Measurements from ENCODE around the gene RAD18. TPM values are rescaled to one million over a fixed set of nuclear protein-coding genes. Genes with fewer than 3 reads are reported as not detected.

Gene RAD18
- total and polyA plus RNA-seq, 9 of the 15 experiments (the other 6 are each of a cell fraction or from before 2014, with no cell fraction given): 19.2 to 49.4 (median 34.4) TPM

DNA sequence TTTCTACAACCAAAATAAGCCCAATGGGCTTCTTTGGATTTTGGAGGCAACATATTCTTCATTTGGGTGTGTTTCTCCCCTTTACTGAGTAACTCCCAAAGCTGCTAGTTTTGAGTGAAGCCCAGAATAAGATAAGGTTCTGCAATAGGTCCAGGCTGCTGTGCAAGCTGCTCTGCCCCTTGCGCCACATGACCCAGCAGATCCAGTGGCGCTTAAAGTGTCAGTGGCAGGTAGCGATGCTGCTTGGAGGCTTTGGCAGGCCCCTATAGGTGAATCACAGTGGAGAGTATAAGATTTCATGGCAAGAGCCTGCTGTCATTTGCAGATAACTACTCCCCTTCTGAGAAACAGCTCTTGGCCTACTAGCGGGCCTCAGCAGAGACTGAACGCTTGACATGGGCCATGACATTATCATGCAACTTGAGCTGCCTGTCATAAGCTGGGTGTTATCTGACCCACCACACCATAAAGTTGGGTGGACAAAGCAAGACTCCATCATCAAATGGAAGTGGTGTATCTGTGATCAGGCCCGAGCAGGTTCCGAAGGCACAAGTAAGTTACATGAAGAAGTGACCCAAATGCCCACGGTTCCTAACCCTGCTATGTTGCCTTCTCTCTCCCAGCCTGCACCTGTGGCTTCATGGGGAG is 105.4 kb downstream of the RAD18 start (continued):
- peak; percentile 26; the same call in 1 of the 2 replicates for TF ChIP-seq ZBTB33 (CRISPR knock-in tag; IDR thresholded peaks at IDR 0.05)
- TF ChIP-seq RNF219 (CRISPR knock-in tag; IDR thresholded peaks at IDR 0.05): no peak
- no peak for TF ChIP-seq WHSC1 (IDR thresholded peaks at IDR 0.05; ENCODE audit: low read length)
- no peak for TF ChIP-seq ZNF589 (CRISPR knock-in tag; IDR thresholded peaks at IDR 0.05; ENCODE audit: low read depth)
- TF ChIP-seq, protein P1, sequence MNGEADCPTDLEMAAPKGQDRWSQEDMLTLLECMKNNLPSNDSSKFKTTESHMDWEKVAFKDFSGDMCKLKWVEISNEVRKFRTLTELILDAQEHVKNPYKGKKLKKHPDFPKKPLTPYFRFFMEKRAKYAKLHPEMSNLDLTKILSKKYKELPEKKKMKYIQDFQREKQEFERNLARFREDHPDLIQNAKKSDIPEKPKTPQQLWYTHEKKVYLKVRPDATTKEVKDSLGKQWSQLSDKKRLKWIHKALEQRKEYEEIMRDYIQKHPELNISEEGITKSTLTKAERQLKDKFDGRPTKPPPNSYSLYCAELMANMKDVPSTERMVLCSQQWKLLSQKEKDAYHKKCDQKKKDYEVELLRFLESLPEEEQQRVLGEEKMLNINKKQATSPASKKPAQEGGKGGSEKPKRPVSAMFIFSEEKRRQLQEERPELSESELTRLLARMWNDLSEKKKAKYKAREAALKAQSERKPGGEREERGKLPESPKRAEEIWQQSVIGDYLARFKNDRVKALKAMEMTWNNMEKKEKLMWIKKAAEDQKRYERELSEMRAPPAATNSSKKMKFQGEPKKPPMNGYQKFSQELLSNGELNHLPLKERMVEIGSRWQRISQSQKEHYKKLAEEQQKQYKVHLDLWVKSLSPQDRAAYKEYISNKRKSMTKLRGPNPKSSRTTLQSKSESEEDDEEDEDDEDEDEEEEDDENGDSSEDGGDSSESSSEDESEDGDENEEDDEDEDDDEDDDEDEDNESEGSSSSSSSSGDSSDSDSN (IDR thresholded peaks at IDR 0.05; ENCODE audit: borderline replicate concordance in 1 of 2, low read depth in 2 of 2, low read length in 2 of 2): no peak
- TF ChIP-seq, protein P2, sequence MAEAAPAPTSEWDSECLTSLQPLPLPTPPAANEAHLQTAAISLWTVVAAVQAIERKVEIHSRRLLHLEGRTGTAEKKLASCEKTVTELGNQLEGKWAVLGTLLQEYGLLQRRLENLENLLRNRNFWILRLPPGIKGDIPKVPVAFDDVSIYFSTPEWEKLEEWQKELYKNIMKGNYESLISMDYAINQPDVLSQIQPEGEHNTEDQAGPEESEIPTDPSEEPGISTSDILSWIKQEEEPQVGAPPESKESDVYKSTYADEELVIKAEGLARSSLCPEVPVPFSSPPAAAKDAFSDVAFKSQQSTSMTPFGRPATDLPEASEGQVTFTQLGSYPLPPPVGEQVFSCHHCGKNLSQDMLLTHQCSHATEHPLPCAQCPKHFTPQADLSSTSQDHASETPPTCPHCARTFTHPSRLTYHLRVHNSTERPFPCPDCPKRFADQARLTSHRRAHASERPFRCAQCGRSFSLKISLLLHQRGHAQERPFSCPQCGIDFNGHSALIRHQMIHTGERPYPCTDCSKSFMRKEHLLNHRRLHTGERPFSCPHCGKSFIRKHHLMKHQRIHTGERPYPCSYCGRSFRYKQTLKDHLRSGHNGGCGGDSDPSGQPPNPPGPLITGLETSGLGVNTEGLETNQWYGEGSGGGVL (CRISPR knock-in tag; IDR thresholded peaks at IDR 0.05): no peak
- TF ChIP-seq, protein P3, sequence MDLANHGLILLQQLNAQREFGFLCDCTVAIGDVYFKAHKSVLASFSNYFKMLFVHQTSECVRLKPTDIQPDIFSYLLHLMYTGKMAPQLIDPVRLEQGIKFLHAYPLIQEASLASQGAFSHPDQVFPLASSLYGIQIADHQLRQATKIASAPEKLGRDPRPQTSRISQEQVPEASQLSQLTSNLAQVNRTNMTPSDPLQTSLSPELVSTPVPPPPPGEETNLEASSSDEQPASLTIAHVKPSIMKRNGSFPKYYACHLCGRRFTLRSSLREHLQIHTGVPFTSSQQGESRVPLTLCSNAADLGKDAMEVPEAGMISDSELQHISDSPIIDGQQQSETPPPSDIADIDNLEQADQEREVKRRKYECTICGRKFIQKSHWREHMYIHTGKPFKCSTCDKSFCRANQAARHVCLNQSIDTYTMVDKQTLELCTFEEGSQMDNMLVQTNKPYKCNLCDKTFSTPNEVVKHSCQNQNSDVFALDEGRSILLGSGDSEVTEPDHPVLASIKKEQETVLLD (IDR thresholded peaks at IDR 0.05): no peak
- no peak for TF ChIP-seq SMARCB1 (IDR thresholded peaks at IDR 0.05; ENCODE audit: insufficient read length, low read depth)
- no peak for TF ChIP-seq TEAD2 (tag; IDR thresholded peaks at IDR 0.05)
- TF ChIP-seq PML (IDR thresholded peaks at IDR 0.05; ENCODE audit: low read length): peak; percentile 90
- TF ChIP-seq CEBPG (CRISPR knock-in tag; IDR thresholded peaks at IDR 0.05): peak; percentile 75
- TF ChIP-seq CEBPG (tag; conservative IDR thresholded peaks at IDR 0.05 in 1 of 2, IDR thresholded peaks at IDR 0.05 in 1 of 2): 0 out of 4 replicates have a peak, but pooled peaks of 1 of the 2 experiments have one; percentile 22
- TF ChIP-seq ZNF12 (CRISPR knock-in tag; IDR thresholded peaks at IDR 0.05): no peak
- TF ChIP-seq NR4A1 (CRISPR knock-in tag; IDR thresholded peaks at IDR 0.05): no peak
- peak; percentile 73; the same call in 1 of the 2 replicates for TF ChIP-seq NR4A1 (tag; IDR thresholded peaks at IDR 0.05)
- TF ChIP-seq EP400 (IDR thresholded peaks at IDR 0.05): no peak
